Smooth muscle cell (in vitro differentiated cells): ENCODE measurements around the gene DRC1. TPM values are rescaled to one million over a fixed set of nuclear protein-coding genes. Genes with fewer than 3 reads are reported as not detected.

Experiments
- DNase-seq: peaks from one replicate; lab custom pipeline; 2025; ENCODE audit not compliant: unreplicated experiment; lab: John Stamatoyannopoulos, UW
- H2AFZ ChIP-seq: fragments of 200-600 bp; sonication (generic); 2 replicates; pipeline ENCODE4 v1.6.0; 2016; ENCODE audit warnings: antibody characterized with exemption, low read depth, mild to moderate bottlenecking
- H3F3A ChIP-seq: fragments of 200-600 bp; sonication (generic); 2 replicates; pipeline ENCODE4 v1.6.0; 2017; ENCODE audit warnings: antibody characterized with exemption, low read depth
- H3K27ac ChIP-seq: fragments of 200-600 bp; sonication (generic); 2 replicates; pipeline ENCODE4 v1.5.1; 2016; ENCODE audit warnings: low read depth, mild to moderate bottlenecking
- H3K27me3 ChIP-seq: fragments of 200-600 bp; sonication (generic); 2 replicates; pipeline ENCODE4 v1.6.1; 2016; ENCODE audit warnings: low read depth, mild to moderate bottlenecking
- H3K36me3 ChIP-seq: fragments of 200-600 bp; sonication (generic); 2 replicates; pipeline ENCODE4 v1.5.1; 2016; ENCODE audit warnings: low read depth
- H3K4me1 ChIP-seq: fragments of 200-600 bp; sonication (generic); 2 replicates; pipeline ENCODE4 v1.5.1; 2016; ENCODE audit warnings: low read depth
- H3K4me2 ChIP-seq: fragments of 200-600 bp; sonication (generic); 2 replicates; pipeline ENCODE4 v1.6.0; 2016; ENCODE audit warnings: mild to moderate bottlenecking
- H3K4me3 ChIP-seq: fragments of 200-600 bp; sonication (generic); 2 replicates; pipeline ENCODE4 v1.5.1; 2016; ENCODE audit warnings: mild to moderate bottlenecking
- H3K79me2 ChIP-seq: fragments of 200-600 bp; sonication (generic); 2 replicates; pipeline ENCODE4 v1.6.0; 2016; ENCODE audit warnings: low read depth, mild to moderate bottlenecking
- H3K9ac ChIP-seq: fragments of 200-600 bp; sonication (generic); 2 replicates; pipeline ENCODE4 v1.6.0; 2016; ENCODE audit warnings: low read depth
- H3K9me3 ChIP-seq: fragments of 200-600 bp; sonication (generic); replicated peaks from 2 replicates; pipeline ENCODE4 v1.5.1; 2016; ENCODE audit warnings: low read depth
- H4K20me1 ChIP-seq: fragments of 200-600 bp; sonication (generic); 2 replicates; pipeline ENCODE4 v1.6.0; 2016; ENCODE audit warnings: low read depth
- CTCF ChIP-seq: fragments of 200-600 bp; sonication (generic); IDR thresholded peaks from 2 replicates; pipeline ENCODE4 v1.5.1; 2017; ENCODE audit warnings: borderline replicate concordance, mild to moderate bottlenecking, antibody characterized with exemption; ENCODE audit not compliant: insufficient read depth, poor library complexity, severe bottlenecking
- WGBS: methylation state at CpG from one replicate; pipeline ENCODE4 v1.1.7; 2016; ENCODE audit warnings: low lambda C conversion rate; 5-methylcytosine and 5-hydroxymethylcytosine counted together
- polyA plus RNA-seq: library from polyadenylated mRNA; unstranded; fragments of >200 nt; fragmentation: Nextera tagmentation; extraction: Ambion mirVana; gene quantifications from 2 replicates; pipeline ENCODE4 v1.2.1, GENCODE V29; 2016
- total RNA-seq: library from RNA; depleted of rRNA; stranded (reverse); fragments of >200 nt; gene quantifications from 2 replicates; pipeline ENCODE4 v1.2.3, GENCODE V29; 2014

Gene DRC1
- total and polyA plus RNA-seq, 2 experiments from 2014 or later = 0.14 TPM; not detected in 1

DNA sequence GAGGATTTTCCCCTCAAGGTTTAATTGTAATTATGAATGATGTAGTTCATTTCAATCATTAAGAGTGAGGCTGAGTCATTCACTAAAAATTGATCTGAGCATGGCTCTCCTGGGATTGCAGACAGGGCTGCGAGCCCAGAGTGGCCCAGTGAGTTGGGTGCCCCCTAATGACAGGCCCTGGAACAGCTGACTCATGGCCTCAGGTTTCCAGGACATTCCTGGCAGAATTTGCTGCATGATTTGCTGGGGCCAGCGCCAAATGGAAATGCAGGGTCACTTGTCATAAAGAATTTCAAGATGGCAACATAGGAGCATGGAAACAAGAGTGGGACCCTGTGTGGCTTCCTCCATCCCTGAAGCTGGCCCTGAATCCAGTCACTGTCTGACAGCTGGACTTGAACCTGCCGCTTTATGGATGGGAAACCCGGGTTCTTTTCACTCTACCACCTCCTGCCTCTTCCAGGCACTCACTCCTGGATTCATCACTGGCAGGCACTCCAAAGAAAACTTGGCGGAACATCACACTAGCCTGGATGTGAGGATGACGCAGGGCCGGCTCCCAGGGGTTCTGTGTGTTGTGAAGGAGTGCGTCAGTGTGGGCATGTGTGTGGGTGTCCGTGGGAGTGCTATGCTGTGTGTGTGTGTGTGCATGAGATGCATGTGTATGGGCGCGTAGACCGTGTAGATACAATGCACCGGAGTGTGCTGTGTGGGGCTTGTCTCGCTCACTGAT is 61.0 kb downstream of the DRC1 start:
- no peak overlapping the region for H2AFZ ChIP-seq
- no peak overlapping the region for H3K9ac ChIP-seq
- no peaks in the 10 kb centered on the region for H3K27me3 ChIP-seq
- DNase-seq = no peak
- no peaks in the 10 kb centered on the region for H3K79me2 ChIP-seq
- no peaks in the 10 kb centered on the region for H3F3A ChIP-seq
- peak; percentile 46 for TF ChIP-seq CTCF
- H4K20me1 ChIP-seq = no peaks in the 10 kb centered on the region
- peaks cover under 1% of the 10 kb centered on the region for H3K4me1 ChIP-seq
- H3K4me3 ChIP-seq = no peak overlapping the region
- no peaks in the 10 kb centered on the region for H3K9me3 ChIP-seq
- H3K36me3 ChIP-seq = no peaks in the 10 kb centered on the region
- WGBS = 88% methylated on average over 12 of the region's 14 CpGs
- no peak overlapping the region for H3K27ac ChIP-seq
- no peak overlapping the region for H3K4me2 ChIP-seq

DNA sequence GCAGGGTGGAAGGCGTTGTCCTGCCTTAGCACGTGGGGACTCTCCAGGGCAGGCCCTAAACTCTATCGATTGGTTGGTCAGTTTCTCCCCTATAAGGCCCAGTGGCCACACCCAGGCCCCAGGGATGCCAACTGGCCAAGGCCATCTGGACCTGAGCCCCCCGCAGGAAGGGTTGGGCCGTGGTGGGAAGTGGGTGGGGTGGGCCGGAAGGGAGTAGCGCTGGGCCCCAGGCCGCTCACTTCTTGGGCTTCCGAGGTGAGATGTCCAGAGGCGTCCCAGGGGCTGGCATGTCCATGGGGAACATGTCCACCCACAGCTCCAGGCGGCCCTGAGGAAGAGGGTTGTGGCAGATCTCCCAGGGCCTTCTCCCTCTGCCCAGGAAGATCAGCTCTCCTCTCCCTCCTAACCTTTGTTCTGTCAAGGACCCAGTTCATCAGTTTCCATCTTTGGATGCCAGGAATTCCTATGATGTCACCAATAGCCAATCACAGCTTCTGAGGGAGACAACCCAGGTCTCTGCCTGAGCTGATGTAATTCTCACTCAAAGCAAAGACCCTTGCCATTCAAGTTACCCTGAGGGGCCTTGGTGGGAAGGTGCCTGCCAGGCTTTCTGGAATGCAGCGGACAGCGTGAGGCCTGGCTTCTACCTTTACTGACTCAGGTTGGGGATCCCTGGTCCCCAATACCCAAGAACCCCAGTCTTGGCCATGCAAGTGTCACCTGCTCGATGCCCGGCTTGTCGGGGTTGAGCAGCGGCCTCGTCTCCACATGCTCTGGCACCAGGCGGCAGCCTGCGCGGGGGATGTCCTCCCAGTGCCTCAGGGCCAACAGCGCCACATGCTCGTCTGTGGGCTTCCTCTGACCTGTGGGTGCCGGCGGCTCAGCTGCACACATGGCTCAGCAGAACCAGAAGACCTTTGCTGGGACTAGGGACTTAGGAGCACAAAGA is 61.8 kb downstream of the DRC1 start:
- 94% methylated on average over 20 of the region's 25 CpGs for WGBS
- Histone ChIP-seq H3K27ac (no peak overlapping the region), H3K27me3 (no peaks in the 10 kb centered on the region), H3K4me1 (no peaks in the 10 kb centered on the region), H3K9me3 (no peaks in the 10 kb centered on the region), H3K79me2 (no peaks in the 10 kb centered on the region), H3F3A (no peaks in the 10 kb centered on the region), H3K4me3 (no peak overlapping the region), H4K20me1 (no peaks in the 10 kb centered on the region), H3K9ac (no peak overlapping the region), H3K4me2 (no peak overlapping the region), H3K36me3 (no peaks in the 10 kb centered on the region), H2AFZ (no peak overlapping the region)
- DNase-seq = no peak
- no peak for TF ChIP-seq CTCF

DNA sequence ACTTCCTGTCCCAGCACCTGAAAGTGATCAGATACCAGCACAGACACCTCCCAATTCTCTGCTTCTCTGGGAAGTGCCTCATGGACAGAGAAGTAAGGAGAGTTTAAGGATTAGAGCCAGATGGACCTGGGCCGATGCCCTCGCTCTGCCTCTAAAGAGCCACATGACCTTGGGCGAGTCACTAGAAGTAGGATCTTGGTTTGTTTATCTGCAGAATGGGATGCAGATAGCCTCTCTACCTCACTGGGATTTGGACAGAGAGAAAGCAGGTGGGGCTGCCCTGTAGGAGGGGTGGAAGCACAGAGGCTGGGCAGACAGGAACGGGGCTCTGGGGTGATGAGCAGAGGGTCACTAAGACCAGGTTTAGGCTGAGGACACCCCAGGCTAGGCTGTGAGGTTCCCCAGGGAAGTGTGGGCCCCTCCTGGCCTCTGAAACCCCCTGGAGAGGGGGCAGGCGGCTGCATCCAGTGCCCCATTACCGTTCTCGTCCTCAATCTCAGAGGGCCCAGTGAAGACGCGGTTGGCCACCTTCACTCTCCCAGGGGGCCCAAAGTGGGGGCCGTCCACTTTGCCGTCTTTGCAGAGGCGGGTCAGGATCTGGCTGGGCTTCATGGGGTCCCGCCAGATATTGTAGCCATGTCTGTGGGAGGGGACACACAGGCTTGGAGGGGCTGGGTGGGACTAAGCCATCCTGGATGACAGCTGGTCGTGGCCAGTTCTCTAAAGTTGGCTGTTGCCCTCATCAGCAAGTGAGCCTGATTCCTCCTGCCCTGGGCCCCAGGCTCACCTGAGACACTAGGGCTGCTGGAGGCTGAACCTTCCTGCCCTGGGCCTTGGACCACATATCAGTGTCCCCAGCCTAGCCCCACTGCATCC is 62.9 kb downstream of the DRC1 start:
- Histone ChIP-seq H3F3A (no peaks in the 10 kb centered on the region), H3K4me3 (no peak overlapping the region), H4K20me1 (no peaks in the 10 kb centered on the region), H3K79me2 (no peaks in the 10 kb centered on the region), H3K9me3 (no peaks in the 10 kb centered on the region), H3K27ac (no peak overlapping the region), H3K9ac (no peak overlapping the region), H3K27me3 (no peaks in the 10 kb centered on the region), H2AFZ (no peak overlapping the region), H3K36me3 (no peaks in the 10 kb centered on the region), H3K4me1 (no peaks in the 10 kb centered on the region), H3K4me2 (no peak overlapping the region)
- DNase-seq = no peak
- 95% methylated on average over 14 of the region's 14 CpGs for WGBS
- no peak for TF ChIP-seq CTCF
